Central memory CD4-positive, alpha-beta T cell (primary cell): ENCODE measurements around the gene DEK.
"Not testable (repeated sequence)": the region's sequence is repeated elsewhere in the genome, so short reads cannot be mapped to it uniquely, and the experiment has no call there.

ENCODE experiments used
- DNase-seq: peaks from one replicate; pipeline ENCODE4 v3.0.0; 2022

Gene DEK

DNA sequence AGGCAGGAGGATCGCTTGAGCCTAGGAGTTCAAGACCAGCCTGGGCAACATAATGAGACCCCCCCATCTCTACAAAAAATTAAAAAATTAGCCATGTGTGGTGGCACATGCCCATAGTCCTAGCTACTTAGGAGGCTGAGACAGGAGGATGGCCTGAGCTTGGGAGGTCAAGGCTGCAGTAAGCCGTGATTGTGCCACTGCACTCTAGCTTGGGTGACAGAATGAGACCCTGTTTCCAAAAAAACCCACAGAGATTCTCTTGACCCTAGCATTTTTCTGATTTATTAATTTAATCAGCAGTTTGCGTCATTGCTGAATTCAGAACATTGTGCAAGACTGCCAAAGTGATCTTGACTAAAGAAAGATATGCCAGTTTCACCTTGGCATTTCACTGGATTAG is 72.3 kb downstream of the DEK start:
- DNase-seq, result no peak

DNA sequence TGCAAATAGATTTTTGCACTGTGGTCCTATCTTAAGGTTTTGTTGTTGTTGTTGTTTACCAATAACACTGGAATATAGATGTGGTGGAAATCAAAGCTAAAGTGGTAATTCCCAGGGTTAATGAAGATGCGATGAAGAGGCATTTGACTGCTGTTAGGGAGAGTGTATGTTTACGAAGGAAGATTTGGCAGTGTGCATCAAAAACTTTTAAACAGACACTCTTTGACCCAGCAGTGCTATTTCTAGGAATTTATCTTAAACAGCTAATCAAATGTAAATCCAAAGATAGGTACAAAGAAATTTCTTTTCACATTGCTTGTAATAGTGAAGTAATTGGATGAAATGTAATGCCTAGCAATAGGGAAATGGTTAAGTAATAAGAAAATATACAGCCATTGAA is 75.1 kb downstream of the DEK start:
- no peak for DNase-seq

DNA sequence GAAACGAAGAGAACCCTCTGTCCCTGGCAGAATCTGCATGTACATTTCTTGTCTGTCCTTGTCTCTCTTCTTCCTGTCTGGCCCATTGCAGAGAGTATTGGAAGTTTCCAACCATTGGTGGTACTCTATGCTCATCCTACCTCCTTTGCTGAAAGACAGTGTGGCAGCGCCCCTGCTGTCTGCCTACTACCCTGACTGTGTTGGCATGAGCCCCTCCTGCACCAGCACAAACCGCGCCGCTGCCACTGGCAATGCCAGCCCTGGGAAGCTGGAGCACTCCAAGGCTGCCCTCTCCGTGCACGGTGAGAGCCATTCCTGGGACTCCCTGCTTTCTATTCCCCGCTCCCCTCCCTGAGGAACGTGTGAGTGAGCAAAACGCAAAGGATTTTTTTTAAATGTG is 76.6 kb downstream of the DEK start:
- no peak for DNase-seq

DNA sequence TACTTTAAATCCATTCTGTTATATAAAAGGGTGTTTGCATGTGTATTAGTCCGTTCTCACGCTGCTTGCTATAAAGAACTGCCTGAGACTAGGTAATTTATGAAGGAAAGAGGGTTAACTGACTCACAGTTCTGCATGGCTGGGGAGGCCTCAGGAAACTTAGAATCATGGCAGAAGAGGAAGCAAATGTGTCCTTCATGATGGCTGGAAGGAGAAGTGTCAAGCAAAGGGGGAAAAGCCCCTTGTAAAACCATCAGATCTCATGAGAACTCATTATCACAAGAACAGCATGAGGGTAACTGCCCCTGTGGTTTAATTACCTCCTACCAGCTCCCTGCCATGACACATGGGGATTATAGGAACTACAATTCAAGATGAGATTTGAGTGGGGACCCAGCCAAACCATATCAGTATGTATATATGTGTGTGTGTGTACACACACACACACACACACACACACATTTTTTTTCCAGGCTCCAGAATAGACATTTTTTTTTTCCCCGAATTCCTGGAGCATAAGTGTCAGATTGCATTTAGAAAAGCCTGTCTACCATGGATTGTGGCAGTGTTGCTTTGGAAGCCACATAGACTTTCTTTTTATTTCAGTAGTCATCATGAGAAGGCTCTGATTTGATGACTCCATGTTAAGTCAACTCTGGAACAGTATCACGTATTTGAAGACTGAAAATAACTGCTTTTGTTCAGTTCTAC is 77.6 kb downstream of the DEK start:
- no peak for DNase-seq

DNA sequence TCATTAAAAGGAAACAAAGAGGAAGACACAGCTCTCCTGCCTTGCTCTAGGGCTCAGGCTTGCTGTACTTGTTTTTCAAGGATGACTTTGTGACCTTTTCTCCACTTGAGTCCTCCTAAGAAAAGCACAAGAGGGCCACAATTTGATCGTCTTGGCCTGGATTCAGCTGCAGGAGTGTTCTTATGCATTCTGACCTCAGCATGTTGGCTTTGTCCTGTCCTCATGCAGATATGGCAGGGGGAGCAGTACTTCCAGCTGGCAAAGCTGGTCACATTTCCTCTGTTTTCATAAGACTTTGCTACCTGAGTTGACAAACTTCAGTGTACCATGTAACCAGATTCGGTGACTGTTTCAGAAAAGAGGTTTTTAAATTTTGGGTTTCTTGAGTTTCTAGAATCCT is 78.3 kb downstream of the DEK start:
- DNase-seq, result no peak

DNA sequence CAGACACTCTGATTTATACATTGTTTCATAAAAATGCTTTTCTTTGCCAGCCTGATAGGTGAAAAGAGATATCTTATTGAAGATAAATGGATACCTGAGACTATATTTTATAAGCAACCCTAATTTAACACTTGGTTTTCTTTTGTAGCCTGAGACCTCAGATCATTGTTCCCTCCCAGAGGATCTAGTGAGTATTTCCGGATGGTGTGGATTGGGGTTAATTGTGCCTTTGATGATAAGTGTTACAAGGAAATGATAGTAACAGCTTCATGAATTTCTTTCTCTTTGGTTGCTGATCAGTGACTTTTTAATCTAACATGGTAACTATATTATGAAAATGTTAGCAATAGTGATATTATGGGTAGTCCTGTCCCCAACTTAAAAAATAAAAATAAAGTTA is 78.7 kb downstream of the DEK start:
- DNase-seq, result no peak

DNA sequence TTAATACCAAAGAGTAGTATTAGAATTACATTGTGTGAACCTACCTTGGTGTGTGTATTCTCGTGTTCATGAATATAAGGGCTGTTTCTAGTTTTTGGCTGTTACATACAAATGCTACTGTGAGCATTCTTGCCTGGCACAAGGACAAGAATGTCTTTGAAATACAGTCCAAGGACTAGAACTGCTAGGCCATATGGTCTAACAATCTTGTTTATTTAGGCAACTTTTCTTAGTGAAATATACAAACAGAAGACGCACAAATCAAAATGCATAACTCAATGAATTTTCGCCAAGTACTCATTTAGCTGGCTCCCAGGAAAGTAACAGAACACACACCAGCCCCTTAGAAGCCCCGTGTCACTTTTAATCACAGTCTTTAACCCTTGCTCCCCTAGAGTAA is 80.6 kb downstream of the DEK start:
- DNase-seq, result no peak

DNA sequence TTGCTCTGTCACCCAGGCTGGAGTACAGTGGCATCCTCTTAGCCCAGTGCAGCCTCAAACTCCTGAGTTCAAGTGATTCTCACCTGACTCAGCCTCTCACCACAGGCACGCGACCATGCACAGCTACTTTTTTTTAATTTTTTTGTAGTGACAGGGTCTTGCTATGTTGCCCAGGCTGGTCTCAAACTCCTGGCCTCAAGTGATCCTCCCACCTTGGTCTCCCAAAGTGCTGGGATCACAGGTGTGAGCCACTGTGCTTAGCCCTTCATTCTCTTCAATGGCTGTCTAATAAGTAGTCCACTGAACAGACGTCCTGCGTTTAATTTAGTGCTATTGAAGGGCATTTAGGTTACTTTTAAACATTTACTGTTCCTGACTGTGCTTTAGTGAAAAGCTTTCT is 81.8 kb downstream of the DEK start:
- DNase-seq, result no peak

DNA sequence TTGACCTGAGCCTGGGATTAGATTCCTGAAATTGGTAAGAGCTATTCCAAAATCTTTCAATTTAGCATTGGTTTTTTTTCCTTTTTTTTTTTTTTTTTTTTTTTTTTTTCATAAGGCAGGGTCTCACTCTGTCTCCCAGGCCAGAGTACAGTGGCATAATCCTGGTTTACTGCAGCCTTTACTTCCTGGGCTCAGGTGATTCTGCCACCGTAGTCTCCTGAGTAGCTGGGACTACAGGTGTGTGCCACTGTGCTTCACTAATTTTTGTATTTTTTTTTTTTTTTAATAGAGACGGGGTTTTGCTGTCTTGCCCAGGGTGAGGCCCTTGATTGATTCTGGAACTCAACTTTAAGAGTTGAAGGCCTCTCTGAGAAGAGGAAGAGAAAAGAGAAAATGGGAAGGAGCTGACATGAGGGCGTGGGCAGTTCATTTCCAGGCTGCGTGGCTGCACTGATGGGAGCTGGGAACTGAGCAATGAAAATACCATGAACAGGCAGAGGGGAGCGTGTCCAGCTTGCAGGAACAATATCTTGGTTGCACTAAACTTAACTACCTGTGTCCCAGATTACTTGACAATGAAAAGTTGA is 84.5 kb downstream of the DEK start:
- DNase-seq, result no peak

DNA sequence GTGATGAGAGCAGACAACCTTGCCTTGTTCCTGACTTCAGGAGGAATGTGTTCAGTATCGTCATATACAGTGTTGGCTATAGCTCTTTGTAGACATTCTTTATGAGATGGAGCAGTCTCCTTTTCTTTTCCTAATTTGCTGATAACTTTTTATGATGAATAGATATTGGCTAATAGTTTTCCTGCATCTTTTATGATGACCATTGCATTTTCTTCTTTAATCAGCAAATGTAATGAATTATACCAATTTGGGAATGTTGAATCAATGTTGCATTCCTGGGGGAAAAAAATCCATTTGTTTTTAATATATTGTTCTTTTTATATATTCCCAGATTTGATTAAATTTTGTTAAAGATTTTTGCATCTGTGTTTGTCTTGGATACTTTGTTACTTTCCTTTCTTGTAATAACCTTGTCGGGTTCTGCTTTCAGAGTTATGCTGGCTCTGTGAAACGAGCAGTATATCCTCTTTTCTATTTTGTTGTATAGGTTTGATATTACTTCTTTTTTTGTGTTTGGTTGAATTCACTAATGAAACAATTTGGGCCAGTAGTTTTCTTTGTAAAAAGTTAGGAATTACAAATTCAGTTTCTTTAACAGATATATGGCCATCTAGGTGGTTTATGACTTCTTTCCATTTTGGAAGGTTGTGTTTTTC is 85.2 kb downstream of the DEK start:
- DNase-seq, result no peak

DNA sequence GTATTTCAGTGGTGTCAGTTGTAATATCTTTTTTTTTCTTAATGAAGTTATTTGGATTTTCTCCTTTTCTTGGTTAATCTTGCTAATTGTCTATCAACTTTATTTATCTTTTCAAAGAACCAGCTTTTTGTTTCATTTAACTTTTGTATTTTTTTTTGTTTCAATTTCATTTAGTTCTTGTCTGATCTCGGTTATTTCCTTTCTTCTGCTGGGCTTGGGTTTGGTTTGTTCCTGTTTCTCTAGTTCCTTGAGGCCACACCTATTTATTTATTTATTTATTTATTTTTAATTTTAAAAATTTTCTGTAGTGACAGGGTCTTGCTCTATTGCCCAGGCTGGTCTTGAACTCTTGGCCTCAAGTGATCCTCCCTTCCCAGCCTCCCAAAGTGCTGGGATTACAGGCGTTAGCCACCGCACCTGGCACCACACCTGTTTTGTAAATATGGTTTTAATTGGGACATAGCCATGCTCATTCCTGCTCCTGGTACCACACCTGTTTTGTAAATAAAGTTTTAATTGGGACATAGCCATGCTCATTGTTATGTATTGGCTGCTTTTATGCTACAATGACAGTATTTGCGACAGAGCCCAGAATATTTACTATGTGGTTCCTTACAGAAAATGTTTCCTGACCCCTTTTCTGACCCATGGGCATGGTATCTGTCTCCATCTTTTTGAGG is 86.9 kb downstream of the DEK start:
- no peak for DNase-seq

DNA sequence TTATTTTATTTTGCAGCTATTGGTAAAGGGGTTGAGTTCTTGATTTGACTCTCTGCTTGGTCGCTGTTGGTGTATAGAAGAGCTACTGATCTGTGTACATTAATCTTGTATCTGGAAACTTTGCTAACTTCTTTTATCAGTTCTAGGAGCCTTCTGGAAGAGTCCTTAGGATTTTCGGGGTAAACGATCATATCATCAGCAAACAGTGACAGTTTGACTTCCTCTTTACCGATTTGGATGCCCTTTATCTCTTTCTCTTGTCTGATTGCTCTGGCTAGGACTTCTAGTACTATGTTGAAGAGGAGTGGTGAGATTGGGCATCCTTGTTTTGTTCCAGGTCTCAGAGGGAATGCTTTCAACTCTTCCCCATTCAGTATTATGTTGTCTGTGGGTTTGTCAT is 88.1 kb downstream of the DEK start:
- DNase-seq, result not testable (repeated sequence)
